ENCODE measurements around the gene METTL5. TPM values are rescaled to one million over a fixed set of nuclear protein-coding genes. Genes with fewer than 3 reads are reported as not detected.
"Not testable (repeated sequence)": the region's sequence is repeated elsewhere in the genome, so short reads cannot be mapped to it uniquely, and the experiment has no call there.

Gene METTL5
- total RNA-seq, 2 experiments from 2014 or later, result 13.2 to 16.0 TPM

DNA sequence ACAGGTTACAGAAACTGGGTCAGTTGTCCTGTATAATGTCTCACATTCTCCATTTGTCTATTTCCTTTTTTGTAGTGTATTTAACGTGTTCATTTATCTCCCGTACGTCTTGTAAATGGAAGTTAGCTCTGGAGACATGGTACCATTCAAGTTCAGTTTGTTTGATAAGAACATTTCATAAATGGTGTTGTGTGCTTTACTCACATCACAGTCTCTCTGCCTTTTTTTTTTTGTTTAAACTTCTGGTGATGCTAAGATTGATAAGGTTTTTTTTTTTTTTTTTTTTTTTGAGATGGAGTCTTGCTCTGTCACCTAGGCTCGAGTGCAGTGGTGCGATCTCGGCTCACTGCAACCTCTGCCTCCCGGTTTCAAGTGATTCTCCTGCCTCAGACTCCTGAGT, 44.2 kb upstream of the METTL5 start:
- TF ChIP-seq, protein P1, sequence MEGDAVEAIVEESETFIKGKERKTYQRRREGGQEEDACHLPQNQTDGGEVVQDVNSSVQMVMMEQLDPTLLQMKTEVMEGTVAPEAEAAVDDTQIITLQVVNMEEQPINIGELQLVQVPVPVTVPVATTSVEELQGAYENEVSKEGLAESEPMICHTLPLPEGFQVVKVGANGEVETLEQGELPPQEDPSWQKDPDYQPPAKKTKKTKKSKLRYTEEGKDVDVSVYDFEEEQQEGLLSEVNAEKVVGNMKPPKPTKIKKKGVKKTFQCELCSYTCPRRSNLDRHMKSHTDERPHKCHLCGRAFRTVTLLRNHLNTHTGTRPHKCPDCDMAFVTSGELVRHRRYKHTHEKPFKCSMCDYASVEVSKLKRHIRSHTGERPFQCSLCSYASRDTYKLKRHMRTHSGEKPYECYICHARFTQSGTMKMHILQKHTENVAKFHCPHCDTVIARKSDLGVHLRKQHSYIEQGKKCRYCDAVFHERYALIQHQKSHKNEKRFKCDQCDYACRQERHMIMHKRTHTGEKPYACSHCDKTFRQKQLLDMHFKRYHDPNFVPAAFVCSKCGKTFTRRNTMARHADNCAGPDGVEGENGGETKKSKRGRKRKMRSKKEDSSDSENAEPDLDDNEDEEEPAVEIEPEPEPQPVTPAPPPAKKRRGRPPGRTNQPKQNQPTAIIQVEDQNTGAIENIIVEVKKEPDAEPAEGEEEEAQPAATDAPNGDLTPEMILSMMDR (IDR thresholded peaks at IDR 0.05), result no peak
- Mint-ChIP-seq H3K27ac (no peak overlapping the region), H3K4me1 (ENCODE audit: low read depth) (peaks cover 28% of the 10 kb centered on the region), H3K4me3 (no peak overlapping the region), H3K27me3 (no peaks in the 10 kb centered on the region), H3K9me3 (no peaks in the 10 kb centered on the region), H3K36me3 (ENCODE audit: low read depth) (peaks cover 1% of the 10 kb centered on the region)
- Histone ChIP-seq H3K4me3 (ENCODE audit: low read length) (no peak overlapping the region), H3K4me1 (ENCODE audit: insufficient read depth, low read length) (peaks cover 3% of the 10 kb centered on the region), H3K9me3 (ENCODE audit: control insufficient read depth in 1 of 2, insufficient read depth in 1 of 2, low read length in 2 of 2) (no peaks in the 10 kb centered on the region), H3K27me3 (ENCODE audit: control insufficient read depth in 1 of 2, insufficient read depth in 2 of 2, low read length in 2 of 2) (no peaks in the 10 kb centered on the region), H3K27ac (ENCODE audit: low read depth in 1 of 2, low read length in 2 of 2) (no peak overlapping the region), H3K36me3 (ENCODE audit: insufficient read depth, low read length) (no peaks in the 10 kb centered on the region)
- POLR2A ChIA-PET, result no interaction called here
- DNase-seq (no peak), ATAC-seq (ENCODE audit: poor library complexity) (no peak)
- CTCF ChIA-PET, result interaction anchor here (2.2 kb wide), 1 partner anchor 44 kb away, joined by 8 read pairs; the partner anchor contains the start of gene METTL5
- intact Hi-C loops (cut with DNase I, micrococcal nuclease), result no loop called here

DNA sequence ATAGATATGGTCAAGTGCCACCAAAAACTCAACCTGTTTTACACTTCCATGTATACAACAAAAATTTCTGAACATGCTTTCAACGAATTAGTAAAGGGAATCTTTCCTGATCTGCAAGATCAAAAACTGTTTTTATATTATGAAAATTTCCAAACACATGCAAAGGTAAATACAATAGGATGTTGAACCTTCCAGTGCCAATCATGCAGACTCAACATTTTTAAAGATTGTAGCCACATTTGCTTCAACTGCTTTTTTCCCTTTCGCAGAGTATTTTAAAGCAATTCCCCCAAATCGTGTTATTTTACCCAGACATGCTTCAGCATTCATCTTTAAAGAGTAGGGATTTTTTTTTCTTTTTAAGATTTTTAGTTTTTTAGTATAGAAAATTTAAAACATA, 42.9 kb upstream of the METTL5 start:
- no peak for ATAC-seq (ENCODE audit: poor library complexity)
- no peak overlapping the region for H3K4me3 ChIP-seq (ENCODE audit: low read length)
- POLR2A ChIA-PET, result interaction anchor here (0.6 kb wide), 1 partner anchor 17 kb away, joined by 3 read pairs; no protein-coding TSS in a partner anchor

DNA sequence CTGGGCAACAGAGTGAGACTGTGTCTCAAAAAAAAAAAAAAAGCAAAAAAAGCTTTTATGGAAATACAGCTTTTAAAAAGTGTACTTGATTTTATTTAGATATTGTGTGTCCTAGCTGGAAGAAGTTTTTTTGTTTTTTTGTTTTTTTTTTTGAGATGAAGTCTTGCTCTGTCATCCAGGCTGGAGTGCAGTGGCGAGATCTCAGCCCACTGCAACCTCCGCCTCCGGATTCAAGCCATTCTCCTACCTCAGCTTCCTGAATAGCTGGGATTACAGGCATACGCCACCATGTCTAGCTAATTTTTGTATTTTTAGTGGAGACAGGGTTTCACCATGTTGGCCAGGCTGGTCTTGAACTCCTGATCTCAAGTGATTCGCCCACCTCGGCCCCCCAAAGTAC, 41.5 kb upstream of the METTL5 start:
- CTCF ChIA-PET; H3K27me3 ChIP-seq (ENCODE audit: control insufficient read depth in 1 of 2, insufficient read depth in 2 of 2, low read length in 2 of 2); H3K36me3 Mint-ChIP-seq (ENCODE audit: low read depth); H3K4me1 ChIP-seq (ENCODE audit: insufficient read depth, low read length); H3K27me3 Mint-ChIP-seq; H3K9me3 ChIP-seq (ENCODE audit: control insufficient read depth in 1 of 2, insufficient read depth in 1 of 2, low read length in 2 of 2); intact Hi-C loops (cut with DNase I, micrococcal nuclease); H3K36me3 ChIP-seq (ENCODE audit: insufficient read depth, low read length); H3K27ac ChIP-seq (ENCODE audit: low read depth in 1 of 2, low read length in 2 of 2); H3K9me3 Mint-ChIP-seq; H3K27ac Mint-ChIP-seq; POLR2A ChIA-PET; DNase-seq; ATAC-seq (ENCODE audit: poor library complexity); H3K4me3 ChIP-seq (ENCODE audit: low read length); H3K4me3 Mint-ChIP-seq: not testable (repeated sequence)
- H3K4me1 Mint-ChIP-seq (ENCODE audit: low read depth), result peaks cover 52% of the 10 kb centered on the region

More for the DNA sequence above, 42.9 kb upstream of the METTL5 start:
- Histone ChIP-seq H3K36me3 (ENCODE audit: insufficient read depth, low read length) (no peaks in the 10 kb centered on the region), H3K27me3 (ENCODE audit: control insufficient read depth in 1 of 2, insufficient read depth in 2 of 2, low read length in 2 of 2) (no peaks in the 10 kb centered on the region), H3K4me1 (ENCODE audit: insufficient read depth, low read length) (peaks cover 3% of the 10 kb centered on the region), H3K9me3 (ENCODE audit: control insufficient read depth in 1 of 2, insufficient read depth in 1 of 2, low read length in 2 of 2) (no peaks in the 10 kb centered on the region), H3K27ac (ENCODE audit: low read depth in 1 of 2, low read length in 2 of 2) (no peak overlapping the region)
- no peaks in the 10 kb centered on the region for H3K27me3 Mint-ChIP-seq
- TF ChIP-seq, protein P1 (IDR thresholded peaks at IDR 0.05), result no peak
- intact Hi-C loops (cut with DNase I, micrococcal nuclease), result no loop called here
- no peak for DNase-seq
- no peak overlapping the region for H3K27ac Mint-ChIP-seq
- H3K9me3 Mint-ChIP-seq, result no peaks in the 10 kb centered on the region
- no peak overlapping the region for H3K4me3 Mint-ChIP-seq
- peaks cover 3% of the 10 kb centered on the region for H3K36me3 Mint-ChIP-seq (ENCODE audit: low read depth)
- peaks cover 40% of the 10 kb centered on the region for H3K4me1 Mint-ChIP-seq (ENCODE audit: low read depth)
- CTCF ChIA-PET, result interaction anchor here (2.2 kb wide), 1 partner anchor 43 kb away, joined by 8 read pairs; the partner anchor contains the start of gene METTL5

DNA sequence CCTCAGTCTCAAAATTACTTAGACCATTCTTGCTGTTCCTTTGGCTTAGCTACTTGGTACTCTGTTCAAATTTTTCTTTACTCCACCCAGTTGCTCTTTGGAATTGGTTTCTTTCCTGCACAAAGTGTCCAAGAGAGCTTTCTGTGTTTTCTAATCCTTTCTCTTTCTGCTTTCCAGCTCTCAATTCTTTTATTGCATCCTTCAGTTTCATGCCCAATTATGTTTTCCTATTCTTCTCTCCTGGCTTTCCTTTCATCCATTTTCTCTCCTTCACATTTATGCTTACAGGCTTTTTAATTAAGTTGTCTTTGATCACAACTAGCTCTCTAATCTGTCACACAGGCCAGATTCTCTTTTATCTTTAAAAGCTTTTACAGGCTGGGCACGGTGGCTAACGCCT, 40.8 kb upstream of the METTL5 start:
- H3K27me3 Mint-ChIP-seq, result no peaks in the 10 kb centered on the region
- peaks cover 3% of the 10 kb centered on the region for H3K4me1 ChIP-seq (ENCODE audit: insufficient read depth, low read length)
- ChIA-PET POLR2A (no interaction called here), CTCF (no interaction called here)
- no peak for DNase-seq
- no peaks in the 10 kb centered on the region for H3K9me3 ChIP-seq (ENCODE audit: control insufficient read depth in 1 of 2, insufficient read depth in 1 of 2, low read length in 2 of 2)
- no peak overlapping the region for H3K4me3 ChIP-seq (ENCODE audit: low read length)
- ATAC-seq (ENCODE audit: poor library complexity), result no peak
- TF ChIP-seq, protein P1 (IDR thresholded peaks at IDR 0.05), result no peak
- no peak overlapping the region for H3K27ac ChIP-seq (ENCODE audit: low read depth in 1 of 2, low read length in 2 of 2)
- peaks cover 4% of the 10 kb centered on the region for H3K36me3 ChIP-seq (ENCODE audit: insufficient read depth, low read length)
- H3K27ac Mint-ChIP-seq, result no peak overlapping the region
- H3K4me1 Mint-ChIP-seq (ENCODE audit: low read depth), result peaks cover 52% of the 10 kb centered on the region
- H3K9me3 Mint-ChIP-seq, result no peaks in the 10 kb centered on the region
- no peak overlapping the region for H3K4me3 Mint-ChIP-seq
- intact Hi-C loops (cut with DNase I, micrococcal nuclease), result no loop called here
- peaks cover 7% of the 10 kb centered on the region for H3K36me3 Mint-ChIP-seq (ENCODE audit: low read depth)
- H3K27me3 ChIP-seq (ENCODE audit: control insufficient read depth in 1 of 2, insufficient read depth in 2 of 2, low read length in 2 of 2), result no peaks in the 10 kb centered on the region

Measured in CD4-positive, alpha-beta T cell (primary cell).